NCI-H69 (cell line): Measurements from ENCODE around the gene CAPN8.

ENCODE experiments used
- DNase-seq: peaks from one replicate; lab custom pipeline; 2025; lab: John Stamatoyannopoulos, UW

The CAPN8 gene

DNA sequence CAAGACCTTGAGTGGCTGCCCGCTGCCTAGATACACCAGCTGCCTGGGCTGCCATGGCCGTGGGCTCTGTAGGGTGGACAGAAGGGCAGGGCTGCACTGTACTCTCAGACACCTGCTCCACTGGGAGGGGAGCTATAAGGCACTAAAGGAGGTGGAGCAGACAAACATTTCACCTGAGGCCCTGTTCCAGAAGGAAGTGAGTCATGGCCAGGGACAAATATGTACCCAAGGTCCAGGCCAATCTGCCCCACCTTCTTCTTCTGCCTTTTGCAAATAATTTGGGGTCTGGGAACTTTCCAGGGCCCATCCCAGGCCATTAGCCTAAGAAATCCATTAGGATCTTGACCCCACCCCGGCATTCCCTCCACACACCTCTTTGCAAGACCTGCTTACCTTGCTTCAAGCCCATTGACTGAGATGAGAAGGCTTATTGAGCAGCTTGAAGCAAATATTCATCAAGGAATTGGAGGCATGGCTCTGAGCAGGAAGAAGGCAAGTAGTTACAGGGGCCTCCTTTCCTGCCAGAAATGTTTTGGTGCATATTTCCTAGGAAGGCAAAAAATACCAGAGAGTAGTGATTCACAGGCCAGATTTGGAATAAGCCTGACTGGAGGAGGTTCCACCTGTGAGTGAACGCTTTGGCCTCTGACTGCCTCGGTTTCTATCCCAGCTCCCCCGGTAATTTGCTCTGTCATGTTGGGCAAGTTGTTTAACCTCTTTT is at the start of gene CAPN8:
Gene CAPN8 (minus strand): TSS at position 110 of the 721 bp plus-strand sequence. CDS start 55 bp downstream, at position 55.
- peak; percentile 64 for DNase-seq

DNA sequence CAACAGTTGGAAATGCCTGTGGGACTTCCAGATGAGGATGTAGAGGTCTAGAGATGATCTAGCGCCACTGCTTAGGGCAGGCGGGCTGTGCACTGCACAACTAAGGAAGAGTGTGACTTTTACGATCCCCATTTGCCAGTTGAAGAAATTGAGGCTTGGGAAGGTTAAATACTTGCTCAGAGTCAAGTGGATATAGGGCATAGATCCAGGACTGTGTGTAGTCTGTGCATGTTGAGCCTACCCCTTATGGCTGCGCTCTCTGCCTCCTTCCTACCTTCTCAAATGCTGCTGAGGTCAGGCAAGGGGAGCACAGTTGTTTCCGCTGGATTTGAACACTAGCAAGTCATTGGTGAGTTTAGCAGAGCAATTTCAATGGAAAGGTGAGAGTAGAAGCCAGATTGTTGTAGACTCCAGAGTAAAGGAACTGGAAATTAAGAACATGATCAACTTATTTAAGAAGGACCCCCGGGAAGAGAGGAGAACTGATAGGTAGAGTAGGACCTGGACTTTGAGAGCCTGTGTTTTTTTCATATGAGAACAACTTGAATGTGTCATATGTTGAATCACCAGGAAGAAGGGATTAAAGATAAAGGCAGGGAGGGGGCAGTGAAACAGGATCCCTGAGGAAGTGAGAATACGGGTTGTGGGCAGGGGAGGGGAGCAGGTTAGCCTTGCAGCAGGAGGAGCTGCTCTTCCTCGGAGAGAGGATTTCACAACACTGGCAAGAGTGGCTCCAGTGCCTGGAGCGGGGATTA is 49.5 kb upstream of the CAPN8 start:
- peak; percentile 63 for DNase-seq

- no peak for DNase-seq
These were observed 48.9 kb upstream of the CAPN8 start for GRCh38 chr1:223714421-223714724.

DNA sequence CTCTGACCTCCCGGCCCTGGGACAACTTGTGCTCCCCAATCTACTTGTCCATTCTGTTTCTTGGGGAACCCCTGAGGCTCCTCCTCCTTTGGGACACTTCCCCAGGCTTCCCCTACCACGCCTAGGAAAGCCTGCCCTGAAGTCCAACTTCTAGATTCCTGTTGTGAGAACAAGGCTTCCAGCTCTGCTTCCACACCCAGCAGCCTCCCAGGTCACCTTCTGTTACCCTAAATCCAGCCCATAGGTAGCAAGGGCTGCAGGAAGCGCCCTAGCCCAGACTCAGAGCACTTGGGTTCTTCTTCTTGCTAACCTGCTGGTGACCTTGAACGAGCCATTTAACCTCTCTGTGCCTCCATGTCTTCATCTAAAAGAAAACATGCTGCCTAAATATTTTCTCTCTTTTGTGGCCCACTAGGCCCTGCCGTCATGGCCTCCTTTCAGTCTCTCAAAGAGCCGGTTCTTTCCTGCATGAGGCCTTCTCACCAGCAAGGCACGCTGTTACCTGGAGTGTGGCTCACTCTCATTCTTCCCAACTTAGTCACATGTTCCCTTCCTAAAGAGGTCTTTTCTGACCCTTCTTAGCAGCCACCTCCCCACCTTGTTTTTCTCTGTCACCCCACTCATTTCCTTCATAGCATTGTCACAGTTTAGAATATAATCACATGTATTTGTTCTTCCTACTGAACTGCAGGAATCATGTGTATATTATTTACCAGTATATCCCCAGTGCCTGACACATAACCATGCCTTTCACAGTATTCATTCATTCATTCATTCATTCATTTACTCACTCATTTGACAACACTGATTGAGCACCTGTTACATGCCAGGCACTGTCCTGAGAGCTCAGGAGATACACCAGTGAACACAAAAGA is 48.3 kb upstream of the CAPN8 start:
- peak; percentile 18 for DNase-seq

DNA sequence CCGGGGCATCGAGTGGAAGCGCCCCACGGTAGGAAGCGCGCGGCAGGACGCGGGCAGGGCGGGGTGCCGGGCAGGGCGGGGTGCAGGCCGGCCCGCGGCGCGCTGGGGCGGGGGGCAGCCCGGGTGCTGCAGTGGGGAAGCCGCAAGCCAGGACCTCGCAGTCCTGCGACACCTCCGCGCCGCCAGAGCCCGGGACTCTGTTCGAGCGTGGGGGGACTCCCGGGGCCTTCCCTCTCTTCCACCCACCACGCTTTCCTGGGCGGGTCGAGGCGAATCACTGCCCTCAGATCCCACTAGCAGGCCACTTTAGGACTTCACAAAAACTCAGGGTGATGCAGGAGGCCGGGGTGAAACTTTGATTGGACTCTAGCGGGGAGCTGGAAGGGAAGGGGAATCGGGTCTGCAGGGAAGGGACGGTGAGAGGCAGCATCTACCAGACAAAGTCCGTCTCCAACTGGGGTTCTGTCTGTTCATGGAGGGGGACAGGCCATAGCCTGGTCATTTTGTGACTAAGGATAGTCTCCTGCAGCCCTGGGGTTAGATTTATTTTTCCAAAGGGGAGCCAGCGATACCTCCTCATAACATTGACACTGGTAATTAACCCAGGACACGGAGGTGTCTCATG is 47.5 kb upstream of the CAPN8 start:
- peak; percentile 70 for DNase-seq

- DNase-seq, result peak; percentile 77
These were observed 46.8 kb upstream of the CAPN8 start, which contains the start of gene CAPN2 for GRCh38 chr1:223712194-223712849. Gene CAPN2 (plus strand): TSS chr1:223712539. CDS start chr1:223712641, 102 bp downstream.

- no peak for DNase-seq
These were observed 46.3 kb upstream of the CAPN8 start for GRCh38 chr1:223711747-223712193.

DNA sequence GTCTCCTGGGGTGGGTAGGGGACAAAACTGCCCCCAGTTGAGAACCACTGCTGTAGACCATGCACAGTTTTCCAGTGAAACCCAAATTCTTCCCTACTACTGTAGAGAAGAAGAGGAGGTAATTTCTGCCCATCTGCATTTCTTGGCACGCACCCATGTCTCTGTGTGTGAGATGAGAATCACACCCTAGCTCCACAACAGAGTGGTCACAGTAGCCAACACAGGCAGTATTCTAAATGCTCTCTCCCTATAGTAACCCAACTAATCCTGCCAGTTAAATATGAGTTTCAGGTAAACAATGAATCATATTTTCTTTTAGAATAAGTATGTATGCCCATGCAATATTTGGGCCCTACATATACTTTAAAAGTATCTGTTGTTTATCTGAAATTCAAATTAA is 45.7 kb upstream of the CAPN8 start:
- peak; percentile 67 for DNase-seq

DNA sequence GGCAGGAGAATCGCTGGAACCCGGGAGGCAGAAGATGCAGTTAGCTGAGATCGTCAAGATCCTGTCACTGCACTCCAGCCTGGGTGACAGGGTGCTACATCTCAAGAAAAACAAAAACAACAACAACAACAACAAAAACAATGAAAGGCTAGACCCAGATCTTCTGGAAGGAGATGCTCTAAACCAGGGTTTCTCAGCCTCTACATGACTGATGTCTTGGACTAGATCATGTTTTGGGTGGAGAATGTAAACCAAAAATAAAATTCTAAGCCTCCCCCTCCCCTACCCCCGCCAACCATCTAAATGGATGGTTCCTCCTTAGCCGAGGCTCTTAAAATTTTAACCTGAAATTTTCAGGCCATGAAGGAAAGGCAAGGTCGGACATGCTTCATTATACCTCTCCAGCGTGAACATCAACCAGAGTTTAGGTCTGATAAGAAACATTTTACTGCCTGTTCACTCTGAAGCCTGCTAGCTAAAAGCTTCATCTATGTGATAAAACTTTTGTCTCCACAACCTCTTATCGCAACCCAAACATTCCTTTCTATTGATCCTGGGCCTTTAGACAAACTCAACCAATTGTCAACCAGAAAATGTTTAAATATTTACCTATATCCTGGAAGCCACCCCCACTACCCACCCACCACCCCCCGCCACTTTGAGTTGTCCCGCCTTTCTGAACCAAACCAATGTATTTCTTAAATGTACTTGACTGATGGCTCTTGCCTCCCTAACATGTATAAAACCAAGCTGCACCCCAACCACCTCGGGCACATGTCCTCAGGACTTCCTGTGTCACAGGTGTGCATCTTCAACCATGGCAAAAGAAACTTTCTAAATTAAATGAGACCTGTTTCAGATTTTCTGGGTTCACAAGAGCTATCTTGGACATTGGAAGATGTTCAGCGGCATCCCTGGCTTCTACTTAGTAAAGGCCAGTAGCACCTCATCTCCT is 45.0 kb upstream of the CAPN8 start:
- no peak for DNase-seq

DNA sequence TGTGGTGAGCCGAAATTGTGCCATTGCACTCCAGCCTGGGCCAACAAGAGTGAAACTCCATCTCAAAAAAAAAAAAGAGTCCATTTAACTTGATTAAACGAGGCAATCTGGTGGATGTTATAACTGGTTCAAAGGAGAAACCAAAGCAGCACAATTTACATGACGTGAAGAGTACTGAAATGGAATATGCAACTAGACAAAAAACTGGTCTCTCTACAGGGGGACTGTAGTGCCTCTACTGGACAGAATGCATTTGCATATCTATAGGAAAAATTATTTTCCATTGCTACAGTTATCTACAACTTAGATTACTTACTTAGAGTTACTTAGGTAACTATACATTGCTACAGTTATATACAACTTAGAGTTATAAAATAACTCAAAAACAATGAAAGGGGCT is 44.1 kb upstream of the CAPN8 start:
- DNase-seq, result no peak

DNA sequence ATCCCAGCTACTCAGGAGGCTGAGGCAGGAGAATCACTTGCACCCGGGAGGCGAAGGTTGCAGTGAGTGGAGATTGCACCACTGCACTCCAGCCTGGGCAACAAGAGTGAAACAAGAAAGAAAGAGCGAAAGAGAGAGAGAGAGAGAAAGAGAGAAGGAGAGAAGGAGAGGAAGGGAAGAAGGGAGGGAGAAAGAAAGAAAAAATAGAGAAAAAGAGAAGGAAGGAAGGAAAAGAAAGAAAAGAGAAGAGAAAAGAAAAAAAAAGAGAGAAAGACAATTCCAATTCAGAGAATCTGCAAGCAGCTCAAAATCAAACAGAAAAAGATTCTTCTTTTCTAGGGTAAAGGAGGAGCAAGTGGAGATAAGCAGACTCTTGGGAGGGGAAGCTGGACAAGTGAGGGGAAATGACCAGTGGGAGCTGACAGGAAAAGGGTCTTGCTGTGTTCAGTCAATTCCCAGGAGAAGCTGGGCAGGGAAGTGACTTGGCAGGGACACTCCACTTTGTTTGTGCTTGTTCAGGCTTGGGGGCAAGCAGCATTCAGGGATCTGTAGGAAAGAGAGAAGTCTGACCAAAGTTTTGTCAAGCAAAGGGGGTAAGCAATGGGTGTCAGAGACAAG is 43.3 kb upstream of the CAPN8 start:
- peak; percentile 53 for DNase-seq

DNA sequence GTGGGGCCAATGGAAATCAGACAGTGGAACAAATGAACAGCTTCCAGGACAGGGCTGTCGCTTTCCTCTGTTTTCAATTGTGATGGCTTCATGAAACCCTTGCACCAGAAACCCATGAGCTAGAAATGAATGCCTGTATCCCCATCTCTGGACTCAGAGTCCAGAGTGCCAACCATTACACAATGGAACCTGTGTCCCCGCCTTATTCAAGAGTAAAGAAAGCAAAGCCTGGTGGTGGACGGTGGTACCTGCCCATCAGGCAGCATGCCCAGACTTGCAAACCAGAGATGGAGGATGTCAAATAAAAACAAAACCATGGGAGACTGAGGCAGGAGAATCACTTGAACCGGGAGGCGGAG is 42.5 kb upstream of the CAPN8 start:
- peak; percentile 77 for DNase-seq

GRCh38 chr1:223707256-223708000 is 41.9 kb upstream of the CAPN8 start:
- DNase-seq, result peak; percentile 84

- peak; percentile 91 for DNase-seq
These were observed 40.8 kb upstream of the CAPN8 start for GRCh38 chr1:223706077-223706973.

DNA sequence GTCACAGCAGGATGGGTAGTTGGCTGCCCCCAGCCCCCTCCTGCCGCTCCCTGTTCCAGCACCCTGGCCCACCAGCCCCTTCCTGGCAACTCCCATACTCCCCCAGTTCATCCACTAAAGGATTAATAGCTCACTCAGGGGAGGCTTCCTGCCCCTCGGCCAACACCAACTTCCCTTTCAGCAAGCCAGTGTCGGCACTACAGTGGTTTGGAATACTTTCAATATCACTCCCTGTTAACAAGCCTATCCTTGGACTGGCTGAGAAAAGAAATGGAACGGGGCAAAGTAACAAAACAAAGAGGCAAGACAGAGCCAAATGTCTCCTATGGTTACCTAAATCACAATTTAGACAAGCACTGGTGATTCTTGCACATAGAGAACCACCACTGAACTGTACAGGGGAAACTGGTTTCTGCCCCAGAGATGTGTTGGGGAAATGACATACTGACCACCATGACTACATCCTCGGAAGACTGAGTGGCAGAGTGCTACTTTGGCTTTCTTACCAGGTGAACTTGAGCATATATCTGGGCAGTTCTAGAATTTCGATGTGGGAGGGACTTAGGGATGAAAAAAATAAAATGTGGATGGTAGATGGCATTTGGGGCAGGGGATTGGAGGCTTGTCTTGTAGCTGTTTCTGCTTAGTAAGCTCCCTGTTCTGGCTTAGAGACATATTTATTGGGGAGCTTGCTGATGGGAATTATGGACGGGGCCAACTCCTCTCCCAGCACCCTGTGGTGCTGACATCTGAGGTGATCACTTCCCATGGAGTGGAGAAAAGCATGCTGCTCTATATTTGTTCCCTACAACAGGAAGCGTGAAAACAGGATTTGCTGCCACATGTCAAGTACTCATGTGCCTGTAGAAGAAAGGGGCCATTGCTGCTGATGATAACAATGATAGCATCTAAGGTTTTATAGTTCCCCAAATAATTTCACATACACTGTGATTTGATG is 39.7 kb upstream of the CAPN8 start:
- peak; percentile 23 for DNase-seq

DNA sequence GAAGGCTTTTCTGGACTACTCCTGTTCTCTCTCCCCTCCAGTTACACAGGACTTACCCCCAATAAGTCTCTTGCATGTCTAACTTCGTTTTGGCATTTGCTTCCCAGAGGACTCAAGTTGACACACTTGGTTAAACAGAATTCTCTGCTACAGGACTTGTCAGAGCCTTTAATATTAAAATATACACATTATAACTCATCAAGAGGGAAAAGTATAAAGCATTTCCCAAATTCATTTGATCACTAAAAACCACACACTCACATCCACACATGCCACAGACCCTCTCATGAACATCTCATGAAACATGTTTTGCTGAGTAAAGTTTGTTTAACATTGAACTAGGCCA is 38.1 kb upstream of the CAPN8 start:
- no peak for DNase-seq
